C4-2B (cell line): ENCODE data around the gene DAG1.

ENCODE experiments used
- H3K27ac ChIP-seq: fragments of 450-650 bp; 2 replicates; pipeline ENCODE4 v1.5.1; 2017
- ZFX ChIP-seq: fragments of 450-650 bp; IDR thresholded peaks from 2 replicates; pipeline ENCODE4 v1.6.1; 2017
- TF ChIP-seq, protein P1 (sequence below): fragments of 450-650 bp; conservative IDR thresholded peaks from 2 replicates; pipeline ENCODE4 v1.5.1; 2017; ENCODE audit warnings: mild to moderate bottlenecking

Gene DAG1

GRCh38 chr3:49531715-49532114 is 61.6 kb downstream of the DAG1 start:
- no peak overlapping the region for H3K27ac ChIP-seq
- TF ChIP-seq ZFX: no peak
- TF ChIP-seq, protein P1, sequence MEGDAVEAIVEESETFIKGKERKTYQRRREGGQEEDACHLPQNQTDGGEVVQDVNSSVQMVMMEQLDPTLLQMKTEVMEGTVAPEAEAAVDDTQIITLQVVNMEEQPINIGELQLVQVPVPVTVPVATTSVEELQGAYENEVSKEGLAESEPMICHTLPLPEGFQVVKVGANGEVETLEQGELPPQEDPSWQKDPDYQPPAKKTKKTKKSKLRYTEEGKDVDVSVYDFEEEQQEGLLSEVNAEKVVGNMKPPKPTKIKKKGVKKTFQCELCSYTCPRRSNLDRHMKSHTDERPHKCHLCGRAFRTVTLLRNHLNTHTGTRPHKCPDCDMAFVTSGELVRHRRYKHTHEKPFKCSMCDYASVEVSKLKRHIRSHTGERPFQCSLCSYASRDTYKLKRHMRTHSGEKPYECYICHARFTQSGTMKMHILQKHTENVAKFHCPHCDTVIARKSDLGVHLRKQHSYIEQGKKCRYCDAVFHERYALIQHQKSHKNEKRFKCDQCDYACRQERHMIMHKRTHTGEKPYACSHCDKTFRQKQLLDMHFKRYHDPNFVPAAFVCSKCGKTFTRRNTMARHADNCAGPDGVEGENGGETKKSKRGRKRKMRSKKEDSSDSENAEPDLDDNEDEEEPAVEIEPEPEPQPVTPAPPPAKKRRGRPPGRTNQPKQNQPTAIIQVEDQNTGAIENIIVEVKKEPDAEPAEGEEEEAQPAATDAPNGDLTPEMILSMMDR: no peak

- TF ChIP-seq, protein P1: no peak
- no peak for TF ChIP-seq ZFX
- no peak overlapping the region for H3K27ac ChIP-seq
Observed at GRCh38 chr3:49533031-49533430, 63.0 kb downstream of the DAG1 start.

- H3K27ac ChIP-seq: no peak overlapping the region
Observed at GRCh38 chr3:49533786-49534519, 63.9 kb downstream of the DAG1 start.

DNA sequence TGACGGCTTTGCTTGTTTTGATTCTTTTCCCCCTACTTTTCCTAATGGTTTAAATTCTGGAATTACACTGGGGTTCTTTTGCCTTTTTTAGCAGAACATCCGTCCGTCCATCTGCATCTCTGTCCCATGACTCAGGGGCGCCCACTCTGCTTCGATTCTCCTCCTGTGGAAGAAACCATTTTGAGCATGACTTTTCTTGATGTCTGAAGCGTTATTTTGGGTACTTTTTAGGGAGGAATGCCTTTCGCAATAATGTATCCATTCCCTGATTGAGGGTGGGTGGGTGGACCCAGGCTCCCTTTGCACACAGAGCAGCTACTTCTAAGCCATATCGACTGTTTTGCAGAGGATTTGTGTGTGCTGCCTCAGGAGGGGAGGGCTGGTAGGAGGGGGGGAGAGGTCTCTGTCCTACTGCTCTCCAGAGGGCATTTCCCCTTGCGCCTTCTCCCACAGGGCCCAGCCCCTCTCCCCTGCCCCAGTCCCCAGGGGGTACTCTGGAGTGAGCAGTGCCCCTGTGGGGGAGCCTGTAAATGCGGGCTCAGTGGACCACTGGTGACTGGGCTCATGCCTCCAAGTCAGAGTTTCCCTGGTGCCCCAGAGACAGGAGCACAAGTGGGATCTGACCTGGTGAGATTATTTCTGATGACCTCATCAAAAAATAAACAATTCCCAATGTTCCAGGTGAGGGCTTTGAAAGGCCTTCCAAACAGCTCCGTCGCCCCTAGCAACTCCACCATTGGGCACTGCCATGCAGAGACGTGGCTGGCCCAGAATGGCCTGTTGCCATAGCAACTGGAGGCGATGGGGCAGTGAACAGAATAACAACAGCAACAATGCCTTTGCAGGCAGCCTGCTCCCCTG is 64.7 kb downstream of the DAG1 start:
- H3K27ac ChIP-seq: no peak overlapping the region
- TF ChIP-seq, protein P1: no peak

More at GRCh38 chr3:49533786-49534519, 63.9 kb downstream of the DAG1 start:
- TF ChIP-seq ZFX: no peak
- TF ChIP-seq, protein P1: no peak

GRCh38 chr3:49535971-49536874 is 66.2 kb downstream of the DAG1 start:
- TF ChIP-seq, protein P1: no peak
- no peak for TF ChIP-seq ZFX
- no peak overlapping the region for H3K27ac ChIP-seq

GRCh38 chr3:49536875-49537533 is 66.9 kb downstream of the DAG1 start:
- no peak for TF ChIP-seq ZFX
- TF ChIP-seq, protein P1: no peak

More at GRCh38 chr3:49536875-49537533, 66.9 kb downstream of the DAG1 start:
- H3K27ac ChIP-seq: no peak overlapping the region
